HL-60/S4 treated with retinoic acid at 250 ng/mL for 4 days and 3 days (cell line): ENCODE data around the gene ZFAND3.

Experiments used
- in situ Hi-C: fragments of 300-500 bp; cut with MboI; formaldehyde crosslinking; loops from 2 replicates; pipeline ENCODE4 v1.7.0; 2022; ENCODE audit warnings: low sequenced_read_pairs

The ZFAND3 gene

GRCh38 chr6:38033442-38033982 is 214.0 kb downstream of the ZFAND3 start:
- in situ Hi-C loops, result loop anchor here (25.0 kb wide), 1 partner anchor 454 kb away; no protein-coding TSS in a partner anchor

- in situ Hi-C loops, result loop anchor here (25.0 kb wide), 1 partner anchor 453 kb away; no protein-coding TSS in a partner anchor
Measured at GRCh38 chr6:38034274-38034914, 214.9 kb downstream of the ZFAND3 start.

GRCh38 chr6:38035478-38035877 is 216.0 kb downstream of the ZFAND3 start:
- in situ Hi-C loops, result loop anchor here (25.0 kb wide), 1 partner anchor 452 kb away; no protein-coding TSS in a partner anchor

- in situ Hi-C loops, result loop anchor here (25.0 kb wide), 1 partner anchor 448 kb away; no protein-coding TSS in a partner anchor
Measured at GRCh38 chr6:38039502-38039901, 220.0 kb downstream of the ZFAND3 start.

- in situ Hi-C loops, result loop anchor here (25.0 kb wide), 1 partner anchor 447 kb away; no protein-coding TSS in a partner anchor
Measured at GRCh38 chr6:38040254-38040653, 220.7 kb downstream of the ZFAND3 start.

- in situ Hi-C loops, result loop anchor here (25.0 kb wide), 1 partner anchor 444 kb away; no protein-coding TSS in a partner anchor
Measured at GRCh38 chr6:38043259-38043753, 223.8 kb downstream of the ZFAND3 start.

- in situ Hi-C loops, result loop anchor here (25.0 kb wide), 1 partner anchor 441 kb away; no protein-coding TSS in a partner anchor
Measured at GRCh38 chr6:38045701-38046305, 226.3 kb downstream of the ZFAND3 start.

- in situ Hi-C loops, result loop anchor here (25.0 kb wide), 1 partner anchor 440 kb away; no protein-coding TSS in a partner anchor
Measured at GRCh38 chr6:38047562-38047961, 228.0 kb downstream of the ZFAND3 start.

GRCh38 chr6:38049861-38050397 is 230.4 kb downstream of the ZFAND3 start:
- in situ Hi-C loops, result loop anchor here (25.0 kb wide), 1 partner anchor 437 kb away; no protein-coding TSS in a partner anchor

GRCh38 chr6:38051819-38052434 is 232.4 kb downstream of the ZFAND3 start:
- in situ Hi-C loops, result no loop called here

- in situ Hi-C loops, result no loop called here
Measured at GRCh38 chr6:38054527-38055202, 235.1 kb downstream of the ZFAND3 start.

GRCh38 chr6:38055203-38055589 is 235.7 kb downstream of the ZFAND3 start:
- in situ Hi-C loops, result no loop called here

- in situ Hi-C loops, result no loop called here
Measured at GRCh38 chr6:38056361-38056760, 236.8 kb downstream of the ZFAND3 start.

GRCh38 chr6:38057994-38058393 is 238.5 kb downstream of the ZFAND3 start:
- in situ Hi-C loops, result no loop called here

GRCh38 chr6:38062066-38062465 is 242.5 kb downstream of the ZFAND3 start:
- in situ Hi-C loops, result no loop called here

- in situ Hi-C loops, result no loop called here
Measured at GRCh38 chr6:38063973-38064372, 244.4 kb downstream of the ZFAND3 start.

GRCh38 chr6:38064431-38064830 is 244.9 kb downstream of the ZFAND3 start:
- in situ Hi-C loops, result no loop called here

- in situ Hi-C loops, result no loop called here
Measured at GRCh38 chr6:38065734-38066305, 246.3 kb downstream of the ZFAND3 start.

- in situ Hi-C loops, result no loop called here
Measured at GRCh38 chr6:38067263-38067980, 247.9 kb downstream of the ZFAND3 start.
